Colonic mucosa (tissue), 4 donors: ENCODE results near the gene ADH1C. TPM values are rescaled to one million over a fixed set of nuclear protein-coding genes. Genes with fewer than 3 reads are reported as not detected.

ENCODE experiments used
- DNase-seq: peaks from one replicate; pipeline ENCODE4 v3.0.0-alpha.2; 2020
- H3K27ac ChIP-seq: fragments of 200-600 bp; one replicate; pipeline ENCODE4 v1.8.0; 2021
- H3K27me3 ChIP-seq: fragments of 200-600 bp; one replicate; pipeline ENCODE4 v1.8.0; 2021
- H3K36me3 ChIP-seq: fragments of 200-600 bp; one replicate; pipeline ENCODE4 v1.8.0; 2021
- H3K4me1 ChIP-seq: fragments of 200-600 bp; one replicate; pipeline ENCODE4 v1.8.0; 2021; ENCODE audit warnings: mild to moderate bottlenecking
- H3K4me3 ChIP-seq: fragments of 200-600 bp; one replicate; pipeline ENCODE4 v1.8.0; 2021
- H3K9ac ChIP-seq, 2 donors: one replicate each; pipeline ENCODE4 v1.7.0; 2013; ENCODE audit warnings: control low read depth in 2 of 2, low read depth in 2 of 2, low read length in 2 of 2
- H3K9me3 ChIP-seq: fragments of 200-600 bp; one replicate; pipeline ENCODE4 v1.8.0; 2021
- CTCF ChIP-seq: fragments of 200-600 bp; IDR thresholded peaks from one replicate; pipeline ENCODE4 v1.8.0; 2022; ENCODE audit warnings: antibody characterized with exemption, mild to moderate bottlenecking
- intact Hi-C: fragments of 100-400 bp; cut with DNase I; formaldehyde crosslinking; loops from one replicate; pipeline ENCODE4 v1.14.1; 2022
- total RNA-seq, 2 donors: library from RNA; stranded (reverse); fragmentation: NEBNext Ultra II Directional in 1 of 2; extraction: Animal tissue kit (Norgen Biotek cat#: 25700) in 1 of 2; gene quantifications; one replicate each; pipeline ENCODE4 v1.2.1, GENCODE V29; 2021
- donor health status: healthy.
- donor health status: DM: no; HTN: no; CAD: no.
- donor health status: DM: no; HTN: no; CAD: no.

Gene ADH1C
- total RNA-seq, 2 donors from 2014 or later: 140 to 240 TPM

GRCh38 chr4:99310389-99310788, 42.2 kb downstream of the ADH1C start:
- Histone ChIP-seq H3K4me3 (no peak overlapping the region), H3K4me1 (no peaks in the 10 kb centered on the region), H3K9me3 (no peaks in the 10 kb centered on the region), H3K9ac (no peak overlapping the region), H3K27ac (no peak overlapping the region), H3K36me3 (no peaks in the 10 kb centered on the region), H3K27me3 (no peaks in the 10 kb centered on the region)
- TF ChIP-seq CTCF: no peak
- intact Hi-C loops: no loop called here
- DNase-seq: no peak

- no peaks in the 10 kb centered on the region for H3K9me3 ChIP-seq
- intact Hi-C loops: no loop called here
- H3K4me1 ChIP-seq: no peaks in the 10 kb centered on the region
- DNase-seq: no peak
- no peak overlapping the region for H3K4me3 ChIP-seq
- no peak overlapping the region for H3K27ac ChIP-seq
- H3K36me3 ChIP-seq: no peaks in the 10 kb centered on the region
- H3K9ac ChIP-seq: no peak overlapping the region
- TF ChIP-seq CTCF: no peak
- no peaks in the 10 kb centered on the region for H3K27me3 ChIP-seq
These were observed 46.7 kb downstream of the ADH1C start for GRCh38 chr4:99305638-99306400.

- intact Hi-C loops: no loop called here
- DNase-seq: no peak
- Histone ChIP-seq H3K36me3 (no peaks in the 10 kb centered on the region), H3K9ac (no peak overlapping the region), H3K9me3 (no peaks in the 10 kb centered on the region), H3K27me3 (no peaks in the 10 kb centered on the region), H3K4me1 (no peaks in the 10 kb centered on the region), H3K4me3 (no peak overlapping the region), H3K27ac (peak overlapping the region; percentile 4)
- no peak for TF ChIP-seq CTCF
These were observed 51.0 kb downstream of the ADH1C start for GRCh38 chr4:99301376-99302164.

GRCh38 chr4:99300934-99301333, 51.6 kb downstream of the ADH1C start:
- DNase-seq: peak; percentile 71
- no peaks in the 10 kb centered on the region for H3K27me3 ChIP-seq
- peak overlapping the region; percentile 4 for H3K27ac ChIP-seq
- no peaks in the 10 kb centered on the region for H3K36me3 ChIP-seq
- no peaks in the 10 kb centered on the region for H3K4me1 ChIP-seq
- H3K9ac ChIP-seq: no peak overlapping the region
- no peak overlapping the region for H3K4me3 ChIP-seq
- H3K9me3 ChIP-seq: no peaks in the 10 kb centered on the region
- no peak for TF ChIP-seq CTCF
- intact Hi-C loops: no loop called here

- Histone ChIP-seq H3K36me3 (no peaks in the 10 kb centered on the region), H3K27ac (no peak overlapping the region), H3K27me3 (no peaks in the 10 kb centered on the region), H3K4me1 (no peaks in the 10 kb centered on the region), H3K9me3 (no peaks in the 10 kb centered on the region), H3K9ac (no peak overlapping the region), H3K4me3 (no peak overlapping the region)
- DNase-seq: no peak
- intact Hi-C loops: no loop called here
- no peak for TF ChIP-seq CTCF
These were observed 59.2 kb downstream of the ADH1C start for GRCh38 chr4:99293357-99293756.
